ENCODE data around the gene PRPH.
"Not testable (repeated sequence)": the region's sequence is repeated elsewhere in the genome, so short reads cannot be mapped to it uniquely, and the experiment has no call there.

The PRPH gene

GRCh38 chr12:49295082-49295936 is at the start of gene PRPH:
Gene PRPH (plus strand): TSS chr12:49295147. CDS start chr12:49295201, 54 bp downstream.
- peak; percentile 38 for DNase-seq

- no peak for DNase-seq
These were observed 43.6 kb upstream of the PRPH start for GRCh38 chr12:49251357-49251756.

GRCh38 chr12:49253033-49253623 is 41.8 kb upstream of the PRPH start:
- no peak for DNase-seq

GRCh38 chr12:49255456-49255855 is 39.5 kb upstream of the PRPH start:
- not testable (repeated sequence) for DNase-seq

GRCh38 chr12:49255857-49256637 is 38.9 kb upstream of the PRPH start:
- DNase-seq: no peak

- DNase-seq: not testable (repeated sequence)
These were observed 37.3 kb upstream of the PRPH start for GRCh38 chr12:49257508-49258184.

GRCh38 chr12:49259452-49259851 is 35.5 kb upstream of the PRPH start:
- DNase-seq: no peak

GRCh38 chr12:49260166-49260565 is 34.8 kb upstream of the PRPH start:
- no peak for DNase-seq

GRCh38 chr12:49260571-49261363 is 34.2 kb upstream of the PRPH start:
- DNase-seq: no peak

GRCh38 chr12:49261721-49262120 is 33.2 kb upstream of the PRPH start:
- no peak for DNase-seq

- no peak for DNase-seq
These were observed 31.6 kb upstream of the PRPH start for GRCh38 chr12:49263400-49263763.

- DNase-seq: peak; percentile 66
These were observed 30.5 kb upstream of the PRPH start for GRCh38 chr12:49264466-49264872.

- DNase-seq: peak; percentile 97
These were observed 29.8 kb upstream of the PRPH start, which contains the start of gene TUBA1C for GRCh38 chr12:49264873-49265792. Gene TUBA1C (plus strand): TSS chr12:49265082. CDS start chr12:49265182, 100 bp downstream.

GRCh38 chr12:49269191-49269590 is 25.8 kb upstream of the PRPH start:
- DNase-seq: not testable (repeated sequence)

GRCh38 chr12:49272790-49273725 is 21.9 kb upstream of the PRPH start:
- DNase-seq: no peak

GRCh38 chr12:49273726-49274395 is 21.1 kb upstream of the PRPH start:
- DNase-seq: no peak

- peak; percentile 22 for DNase-seq
These were observed 20.4 kb upstream of the PRPH start for GRCh38 chr12:49274396-49275069.
